Measurements from ENCODE around the gene DNPEP.

Gene DNPEP

GRCh38 chr2:219350710-219351221, 36.9 kb downstream of the DNPEP start:
- Mint-ChIP-seq H3K4me1 (no peaks in the 10 kb centered on the region), H3K9me3 (no peaks in the 10 kb centered on the region), H3K27me3 (ENCODE audit: low read depth) (peaks cover 87% of the 10 kb centered on the region), H3K27ac (no peak overlapping the region), H3K4me3 (no peak overlapping the region), H3K36me3 (ENCODE audit: low read depth) (no peaks in the 10 kb centered on the region)
- no peak for TF ChIP-seq CTCF (IDR thresholded peaks at IDR 0.05; ENCODE audit: unreplicated experiment in 3 of 3)

GRCh38 chr2:219350215-219350614, 37.5 kb downstream of the DNPEP start:
- no peak overlapping the region for H3K4me3 Mint-ChIP-seq
- no peak for TF ChIP-seq CTCF (IDR thresholded peaks at IDR 0.05; ENCODE audit: unreplicated experiment in 3 of 3)
- no peaks in the 10 kb centered on the region for H3K9me3 Mint-ChIP-seq
- H3K4me1 Mint-ChIP-seq: peaks cover under 1% of the 10 kb centered on the region
- peaks cover 81% of the 10 kb centered on the region for H3K27me3 Mint-ChIP-seq (ENCODE audit: low read depth)
- H3K36me3 Mint-ChIP-seq (ENCODE audit: low read depth): no peaks in the 10 kb centered on the region
- H3K27ac Mint-ChIP-seq: no peak overlapping the region

GRCh38 chr2:219344751-219345430, 42.8 kb downstream of the DNPEP start:
- Mint-ChIP-seq H3K9me3 (no peaks in the 10 kb centered on the region), H3K4me3 (no peak overlapping the region), H3K36me3 (ENCODE audit: low read depth) (no peaks in the 10 kb centered on the region), H3K27ac (no peak overlapping the region), H3K27me3 (ENCODE audit: low read depth) (peaks cover 64% of the 10 kb centered on the region), H3K4me1 (peaks cover 6% of the 10 kb centered on the region)
- TF ChIP-seq CTCF (IDR thresholded peaks at IDR 0.05; ENCODE audit: unreplicated experiment in 3 of 3): no peak

- Mint-ChIP-seq H3K27me3 (ENCODE audit: low read depth) (peaks cover 95% of the 10 kb centered on the region), H3K4me3 (no peak overlapping the region), H3K4me1 (peaks cover 5% of the 10 kb centered on the region), H3K27ac (no peak overlapping the region), H3K9me3 (peaks cover 7% of the 10 kb centered on the region), H3K36me3 (ENCODE audit: low read depth) (no peaks in the 10 kb centered on the region)
- no peak for TF ChIP-seq CTCF (IDR thresholded peaks at IDR 0.05; ENCODE audit: unreplicated experiment in 3 of 3)
These were observed 52.3 kb downstream of the DNPEP start for GRCh38 chr2:219335373-219335786.

GRCh38 chr2:219334076-219334475, 53.6 kb downstream of the DNPEP start:
- Mint-ChIP-seq H3K36me3 (ENCODE audit: low read depth) (no peaks in the 10 kb centered on the region), H3K9me3 (peaks cover 7% of the 10 kb centered on the region), H3K4me1 (peaks cover 5% of the 10 kb centered on the region), H3K4me3 (no peak overlapping the region), H3K27me3 (ENCODE audit: low read depth) (peaks cover 96% of the 10 kb centered on the region), H3K27ac (no peak overlapping the region)
- no peak for TF ChIP-seq CTCF (IDR thresholded peaks at IDR 0.05; ENCODE audit: unreplicated experiment in 3 of 3)

GRCh38 chr2:219332542-219332941, 55.2 kb downstream of the DNPEP start, which contains the start of gene RESP18:
TSS of gene RESP18 (minus strand) at chr2:219332744.
- no peak within 1 kb of the TSS for H3K27ac Mint-ChIP-seq
- no peak for TF ChIP-seq CTCF (IDR thresholded peaks at IDR 0.05; ENCODE audit: unreplicated experiment in 3 of 3)
- H3K36me3 Mint-ChIP-seq (ENCODE audit: low read depth): no peaks in the 10 kb centered on the region
- peaks cover 7% of the 10 kb centered on the region for H3K9me3 Mint-ChIP-seq
- peaks cover 96% of the 10 kb centered on the region for H3K27me3 Mint-ChIP-seq (ENCODE audit: low read depth)
- peaks cover 5% of the 10 kb centered on the region for H3K4me1 Mint-ChIP-seq
- no peak within 1 kb of the TSS for H3K4me3 Mint-ChIP-seq
